Activated CD8-positive, alpha-beta memory T cell treated with anti-CD3 and anti-CD28 coated beads, Interleukin-2, amount 50 U/mL, for 4 hours (primary cell): ENCODE results near the gene NCOR1.
"Not testable (repeated sequence)": the region's sequence is repeated elsewhere in the genome, so short reads cannot be mapped to it uniquely, and the experiment has no call there.

Experiments
- DNase-seq: peaks from one replicate; pipeline ENCODE4 v3.0.0-alpha.2; 2020

The NCOR1 gene

GRCh38 chr17:16215273-16215964, at the start of gene NCOR1:
TSS of gene NCOR1 (minus strand) at chr17:16215534. CDS start at chr17:16194569, 20,965 bp downstream.
- peak; percentile 88 for DNase-seq

GRCh38 chr17:16262201-16262600, 46.9 kb upstream of the NCOR1 start:
- DNase-seq = no peak

GRCh38 chr17:16261049-16261448, 45.7 kb upstream of the NCOR1 start:
- DNase-seq = no peak

DNA sequence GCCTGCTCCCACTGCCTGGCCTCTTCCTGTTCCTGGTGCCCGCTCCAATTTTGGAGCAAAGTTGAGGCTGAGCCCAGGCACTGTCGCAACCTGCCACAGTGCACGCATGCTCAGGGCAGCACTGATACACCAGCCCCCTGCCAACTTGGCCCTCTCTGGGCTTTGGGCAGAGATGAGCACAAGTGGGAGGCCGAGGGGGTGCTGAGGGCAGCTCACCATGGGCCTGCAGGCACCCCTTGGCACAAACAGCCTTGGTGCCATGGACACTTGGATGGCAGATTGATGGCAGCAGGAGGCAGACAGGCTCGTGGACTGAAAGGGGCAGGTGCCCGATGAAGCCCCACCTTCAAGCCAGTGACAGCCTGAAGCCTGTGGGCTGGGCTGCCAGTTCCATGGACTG, 44.6 kb upstream of the NCOR1 start:
- DNase-seq = no peak

DNA sequence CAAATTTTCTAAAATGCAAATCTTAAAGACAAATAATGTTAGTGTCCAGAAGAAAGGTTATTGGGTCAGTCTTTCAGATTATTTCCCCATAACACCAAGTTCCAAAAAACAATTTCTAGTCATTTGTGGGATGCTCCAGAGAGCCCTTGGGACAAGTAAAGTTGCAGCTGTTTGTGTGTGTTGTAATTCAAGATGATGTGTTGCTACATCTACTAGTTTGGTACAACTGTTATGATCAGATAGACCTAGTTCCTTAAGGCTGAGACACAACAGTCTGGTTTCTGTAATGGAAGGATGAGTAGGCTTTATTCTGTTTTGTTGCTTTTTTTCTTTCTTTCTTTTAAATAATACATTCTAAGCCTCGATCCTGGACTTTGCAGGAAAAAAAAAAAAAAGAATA, 43.6 kb upstream of the NCOR1 start:
- DNase-seq = no peak

DNA sequence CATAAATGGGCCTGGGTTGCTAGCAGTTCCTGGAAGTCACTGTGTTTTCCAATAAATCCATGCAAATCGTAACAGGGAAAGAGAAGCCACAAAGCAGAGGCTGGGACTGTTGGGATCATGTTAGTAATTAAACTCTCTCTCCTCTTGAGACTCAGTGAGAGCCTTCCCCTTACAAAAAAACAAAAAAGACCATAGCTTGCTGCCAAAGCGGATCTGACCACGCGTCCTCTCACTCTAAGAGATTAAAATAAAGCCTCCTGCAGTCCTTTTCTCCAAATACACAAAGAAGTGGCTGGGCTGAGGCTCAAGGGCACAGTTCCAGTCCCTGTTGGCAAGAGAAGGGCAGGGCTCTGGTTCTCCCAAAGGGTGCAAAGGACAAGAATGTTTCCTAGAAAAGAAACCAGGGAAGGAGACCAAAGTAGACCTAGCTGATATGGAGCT, 40.2 kb upstream of the NCOR1 start:
- DNase-seq = no peak

DNA sequence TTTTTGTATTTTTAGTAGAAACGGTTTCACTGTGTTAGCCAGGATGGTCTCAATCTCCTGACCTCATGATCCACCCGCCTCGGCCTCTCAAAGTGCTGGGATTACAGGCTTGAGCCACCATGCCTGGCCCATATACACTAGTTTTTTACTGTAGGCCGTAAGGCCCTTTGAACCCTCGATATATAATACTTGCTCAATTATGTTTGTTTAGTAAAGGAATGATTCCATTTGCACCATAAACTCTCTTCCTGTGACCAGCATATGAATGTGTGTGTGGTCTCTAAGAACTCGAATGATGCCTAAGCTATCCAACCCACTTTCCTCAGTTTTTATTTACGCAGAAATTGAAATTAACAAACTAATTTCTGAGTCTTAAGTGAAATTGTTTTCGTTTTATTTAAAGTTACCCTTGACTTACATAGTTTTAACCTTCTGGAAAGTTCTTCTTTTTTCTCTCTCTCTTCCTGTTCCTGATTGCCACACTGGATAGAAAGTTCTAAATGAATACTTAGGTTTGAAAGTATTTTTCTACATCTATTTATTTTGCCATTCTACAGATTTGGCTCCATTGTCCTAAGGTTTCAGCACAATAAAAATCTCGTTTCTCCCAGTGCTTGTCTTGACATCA, 39.6 kb upstream of the NCOR1 start:
- no peak for DNase-seq

DNA sequence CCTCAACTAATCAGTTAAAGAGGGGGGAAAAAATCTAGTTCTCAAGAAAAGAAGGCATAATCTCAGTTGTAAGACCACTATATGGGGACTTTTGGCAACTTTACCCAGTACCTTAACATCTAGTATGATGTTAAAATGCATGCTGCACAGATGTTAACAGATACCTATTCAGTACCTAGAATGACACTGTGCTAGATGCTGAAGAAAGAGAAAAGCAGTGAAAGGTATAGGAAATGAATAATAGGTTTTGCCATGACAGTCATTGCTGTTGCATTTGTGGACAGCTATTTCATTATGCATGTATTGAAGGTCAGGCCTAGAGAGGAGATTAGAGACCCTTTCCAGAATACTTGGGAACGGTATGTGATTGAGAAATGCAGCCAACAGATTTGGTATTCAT, 36.2 kb upstream of the NCOR1 start:
- no peak for DNase-seq

GRCh38 chr17:16251043-16251442, 35.7 kb upstream of the NCOR1 start:
- DNase-seq = no peak

GRCh38 chr17:16250635-16251034, 35.3 kb upstream of the NCOR1 start:
- no peak for DNase-seq

DNA sequence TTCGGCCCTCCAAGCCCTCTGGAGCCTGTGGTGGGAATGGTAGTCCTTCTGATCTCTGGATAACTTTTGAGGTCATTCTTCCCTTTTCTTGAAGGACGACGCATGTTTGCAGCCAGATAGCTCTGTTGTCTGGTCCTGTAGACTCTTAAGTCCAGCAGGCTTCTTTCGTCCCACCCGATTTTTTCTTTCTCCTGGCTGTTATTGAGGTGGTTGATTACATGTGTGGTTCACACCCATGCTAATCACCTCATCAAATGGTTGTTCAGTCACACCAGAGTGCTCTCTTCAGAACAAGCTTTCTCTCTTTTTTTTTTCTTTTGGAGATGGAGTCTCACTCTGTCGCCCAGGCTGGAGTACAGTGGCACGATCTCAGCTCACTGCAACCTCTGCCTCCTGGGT, 32.3 kb upstream of the NCOR1 start:
- DNase-seq = no peak

GRCh38 chr17:16243801-16244567, 28.6 kb upstream of the NCOR1 start:
- no peak for DNase-seq

DNA sequence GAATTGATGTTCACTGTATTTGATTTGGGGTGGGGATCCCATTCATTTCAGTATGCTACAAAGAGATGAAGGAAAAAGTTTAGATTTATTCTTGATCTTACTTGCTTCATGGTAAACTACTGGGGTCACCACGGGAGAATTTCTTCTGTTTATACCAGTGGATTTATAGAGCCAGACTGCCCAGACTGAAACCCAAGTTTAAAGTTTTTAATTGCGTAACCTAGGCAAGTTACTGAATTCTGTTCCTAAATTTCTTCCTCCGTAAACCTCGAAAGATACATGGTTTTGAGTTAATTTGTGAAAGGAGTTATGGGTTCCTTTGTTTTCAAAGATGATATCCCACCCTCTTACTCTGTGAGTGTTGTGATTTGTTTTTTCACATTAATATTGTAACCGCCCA, 28.1 kb upstream of the NCOR1 start:
- DNase-seq = no peak

DNA sequence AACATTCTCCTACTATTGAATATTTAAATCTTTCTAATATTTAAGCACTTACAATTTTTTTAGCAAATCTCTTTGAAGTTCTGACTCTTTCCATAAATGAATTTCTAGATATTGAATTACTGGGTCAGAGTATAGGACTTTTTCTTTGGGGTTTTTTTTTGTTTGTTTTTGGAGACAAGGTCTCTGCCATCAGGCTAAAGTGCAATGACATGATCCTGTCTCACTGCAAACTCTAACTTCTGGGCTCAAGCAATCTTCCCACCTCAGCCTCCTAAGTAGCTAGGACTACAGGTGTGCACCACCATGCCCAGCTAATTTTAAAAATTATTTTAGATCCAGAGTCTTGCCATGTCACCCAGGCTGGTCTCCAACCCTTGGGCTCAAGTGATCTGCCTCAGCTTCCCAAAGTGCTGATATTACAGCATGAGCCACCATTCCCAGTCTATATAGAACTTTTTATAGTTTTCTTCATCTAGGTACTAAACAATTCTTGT, 26.6 kb upstream of the NCOR1 start:
- no peak for DNase-seq

DNA sequence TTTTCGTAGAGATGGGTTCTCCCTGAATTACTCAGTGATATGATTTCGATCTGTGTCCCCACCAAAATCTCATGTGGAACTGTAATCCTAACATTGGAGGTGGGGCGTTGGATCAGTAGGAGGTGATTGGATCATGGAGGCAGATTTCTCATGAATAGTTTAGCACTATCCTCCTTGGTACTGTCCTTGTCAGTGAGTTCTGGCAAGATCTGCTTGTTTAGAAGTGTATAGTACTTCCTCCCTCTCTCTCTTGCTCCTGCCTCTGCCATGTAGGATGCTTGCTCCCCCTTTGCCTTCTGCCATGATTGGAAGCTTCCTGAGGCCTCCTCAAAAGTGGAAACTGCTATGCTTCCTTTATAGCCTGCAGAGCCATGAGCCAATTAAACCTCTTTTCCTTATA, 24.6 kb upstream of the NCOR1 start:
- DNase-seq = no peak

DNA sequence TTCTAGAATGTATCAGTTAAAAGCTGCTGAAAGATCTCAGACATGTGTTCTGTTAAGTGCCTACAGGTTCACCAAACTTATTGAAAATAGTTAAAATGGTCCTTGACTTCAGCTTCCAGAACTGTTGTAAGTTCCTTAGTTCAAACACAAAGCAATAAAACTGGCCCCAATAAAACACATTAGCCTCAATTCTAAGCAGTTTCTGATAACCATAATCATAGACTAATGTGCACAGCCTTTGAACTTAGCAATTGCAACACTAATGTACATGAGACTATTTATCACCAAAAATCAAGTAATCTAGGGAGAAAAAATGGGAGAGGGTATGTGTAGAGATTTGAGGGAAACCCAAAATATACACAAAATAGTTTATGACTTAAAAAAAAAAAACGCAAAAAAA, 17.1 kb upstream of the NCOR1 start:
- DNase-seq = no peak

GRCh38 chr17:16229912-16230561, 14.7 kb upstream of the NCOR1 start:
- not testable (repeated sequence) for DNase-seq

DNA sequence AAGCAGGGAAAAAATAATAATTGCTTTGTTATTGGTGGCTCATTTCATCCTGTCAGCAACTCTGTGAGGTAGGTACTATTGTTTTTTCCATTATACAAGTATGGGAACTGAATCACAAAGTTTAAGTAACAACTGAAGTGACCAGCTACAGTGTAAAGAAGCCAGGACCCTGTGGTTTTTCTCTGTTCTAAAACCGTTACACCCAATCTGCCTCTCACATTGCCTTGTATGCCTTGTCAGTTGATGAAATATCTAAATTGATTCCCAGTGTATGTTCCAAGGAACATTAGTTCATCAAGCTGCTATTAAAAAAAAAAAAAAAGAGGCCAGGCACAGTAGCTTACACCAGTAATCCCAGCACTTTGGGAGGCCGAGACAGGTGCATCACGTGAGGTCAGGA, 7.1 kb upstream of the NCOR1 start:
- DNase-seq = no peak

DNA sequence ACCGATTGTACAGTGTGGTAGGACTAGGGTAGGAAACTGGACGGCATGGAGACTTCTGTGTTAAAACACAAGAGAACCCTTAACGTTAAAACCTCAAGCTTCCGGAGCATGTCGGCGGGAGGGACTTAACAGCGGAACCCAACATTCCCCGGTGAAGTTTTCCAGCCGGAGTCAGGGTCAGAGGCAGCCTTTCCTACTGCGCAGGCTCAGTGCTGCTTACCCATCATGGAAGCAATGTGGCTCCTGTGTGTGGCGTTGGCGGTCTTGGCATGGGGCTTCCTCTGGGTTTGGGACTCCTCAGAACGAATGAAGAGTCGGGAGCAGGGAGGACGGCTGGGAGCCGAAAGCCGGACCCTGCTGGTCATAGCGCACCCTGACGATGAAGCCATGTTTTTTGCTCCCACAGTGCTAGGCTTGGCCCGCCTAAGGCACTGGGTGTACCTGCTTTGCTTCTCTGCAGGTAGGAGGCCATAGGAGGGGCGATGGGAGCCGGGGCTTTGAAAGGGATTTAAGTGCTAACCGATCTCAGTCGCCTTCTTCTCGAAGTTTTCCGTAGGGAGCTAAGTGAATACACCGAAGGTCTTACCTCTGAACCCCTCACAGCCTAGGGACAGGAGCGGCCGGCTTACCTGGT, 1.8 kb upstream of the NCOR1 start, which contains the start of gene PIGL:
PIGL (plus strand) TSS at position 209 of the 634 bp plus-strand sequence; CDS start at position 226, 17 bp downstream.
- DNase-seq = peak; percentile 84

DNA sequence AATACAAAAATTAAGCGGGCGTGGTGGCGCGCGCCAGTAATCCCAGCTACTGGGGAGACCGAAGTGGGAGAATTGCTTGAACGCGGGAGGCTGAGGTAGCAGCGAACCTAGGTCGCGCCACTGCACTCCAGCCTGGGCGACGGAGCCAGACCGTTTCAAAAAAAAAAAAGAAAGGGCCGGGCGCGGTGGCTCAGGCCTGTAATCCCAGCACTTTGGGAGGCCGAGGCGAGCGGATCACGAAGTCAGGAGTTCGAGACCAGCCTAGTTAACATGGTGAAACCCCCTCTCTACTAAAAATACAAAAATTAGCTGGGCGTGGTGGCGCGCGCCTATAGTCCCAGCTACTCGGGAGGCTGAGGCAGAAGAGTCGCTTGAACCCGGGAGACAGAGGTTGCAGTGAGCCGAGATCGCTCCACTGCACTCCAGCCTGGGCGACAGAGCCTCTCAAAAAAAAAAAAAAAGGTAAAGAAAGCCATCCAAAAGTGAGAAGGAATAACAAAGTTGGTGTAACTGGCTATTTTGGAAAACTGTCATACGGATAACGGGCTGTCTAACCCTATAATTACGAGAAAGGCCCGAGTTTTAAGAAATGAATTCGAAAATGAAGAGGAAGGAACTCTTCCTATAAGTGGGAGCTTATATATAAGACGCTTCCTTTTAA, 1.1 kb upstream of the NCOR1 start:
- not testable (repeated sequence) for DNase-seq

- peak; percentile 30 for DNase-seq
Observed at GRCh38 chr17:16215965-16216316, 607 bp upstream of the NCOR1 start.

DNA sequence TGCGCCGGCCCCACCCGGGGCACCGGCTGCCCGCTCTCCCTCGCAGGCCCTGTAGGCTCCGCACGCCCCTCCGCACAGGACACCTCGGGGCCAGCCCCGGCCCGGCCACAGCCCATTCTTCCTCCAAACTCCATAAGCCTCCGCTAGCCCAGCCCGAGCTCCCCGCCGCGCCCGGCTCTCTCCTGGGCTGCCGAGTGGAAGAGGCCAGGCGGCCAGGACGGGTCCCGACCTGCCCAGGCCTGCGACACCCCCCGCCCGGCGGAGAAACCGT, 397 bp downstream of the NCOR1 start:
- DNase-seq = peak; percentile 33
